HTR-8/SVneo (cell line): ENCODE data around the gene SIGLEC12.

Experiments
- DNase-seq: peaks from one replicate; pipeline ENCODE4 v3.0.0; 2011; ENCODE audit warnings: low spot score, mixed read lengths; ENCODE audit not compliant: insufficient read length
- FAIRE-seq: peaks from 2 replicates; lab custom pipeline; 2011; peaks lifted over from hg19 to GRCh38; lab: Jason Lieb, UNC

Gene SIGLEC12

GRCh38 chr19:51501594-51502263 is at the start of gene SIGLEC12:
Gene SIGLEC12 (minus strand): TSS chr19:51501800. CDS start chr19:51501733, 67 bp downstream.
- FAIRE-seq (no peak), DNase-seq (no peak)

- DNase-seq: no peak
- FAIRE-seq: no peak
Measured at GRCh38 chr19:51550848-51551672, 49.5 kb upstream of the SIGLEC12 start.

- DNase-seq (no peak), FAIRE-seq (no peak)
Measured at GRCh38 chr19:51549533-51550324, 48.1 kb upstream of the SIGLEC12 start.

- no peak for FAIRE-seq
- no peak for DNase-seq
Measured at GRCh38 chr19:51548891-51549305, 47.3 kb upstream of the SIGLEC12 start.

- FAIRE-seq (no peak), DNase-seq (no peak)
Measured at GRCh38 chr19:51548213-51548651, 46.6 kb upstream of the SIGLEC12 start.

GRCh38 chr19:51547397-51548212 is 46.0 kb upstream of the SIGLEC12 start:
- FAIRE-seq (no peak), DNase-seq (no peak)

- FAIRE-seq (no peak), DNase-seq (no peak)
Measured at GRCh38 chr19:51546650-51547396, 45.2 kb upstream of the SIGLEC12 start.

- DNase-seq: no peak
Measured at GRCh38 chr19:51546107-51546649, 44.6 kb upstream of the SIGLEC12 start.

GRCh38 chr19:51544038-51544437 is 42.4 kb upstream of the SIGLEC12 start:
- FAIRE-seq: no peak

More at GRCh38 chr19:51546107-51546649, 44.6 kb upstream of the SIGLEC12 start:
- FAIRE-seq: no peak

GRCh38 chr19:51542699-51543098 is 41.1 kb upstream of the SIGLEC12 start:
- DNase-seq (no peak), FAIRE-seq (no peak)

More at GRCh38 chr19:51544038-51544437, 42.4 kb upstream of the SIGLEC12 start:
- DNase-seq: no peak

GRCh38 chr19:51541458-51542357 is 40.1 kb upstream of the SIGLEC12 start:
- DNase-seq (no peak), FAIRE-seq (no peak)

- no peak for FAIRE-seq
- no peak for DNase-seq
Measured at GRCh38 chr19:51539821-51540366, 38.3 kb upstream of the SIGLEC12 start.

- DNase-seq (no peak), FAIRE-seq (no peak)
Measured at GRCh38 chr19:51535535-51535934, 33.9 kb upstream of the SIGLEC12 start.

GRCh38 chr19:51531349-51532315 is 30.0 kb upstream of the SIGLEC12 start, which contains the start of gene SIGLEC6:
Gene SIGLEC6 (minus strand): TSS chr19:51531670. CDS start chr19:51531648, 22 bp downstream.
- FAIRE-seq: no peak
- no peak for DNase-seq

- FAIRE-seq: no peak
Measured at GRCh38 chr19:51530616-51531015, 29.0 kb upstream of the SIGLEC12 start.

GRCh38 chr19:51529301-51529700 is 27.7 kb upstream of the SIGLEC12 start:
- FAIRE-seq (no peak), DNase-seq (no peak)

More at GRCh38 chr19:51530616-51531015, 29.0 kb upstream of the SIGLEC12 start:
- DNase-seq: no peak
